ENCODE measurements around the gene ST6GAL1. TPM values are rescaled to one million over a fixed set of nuclear protein-coding genes. Genes with fewer than 3 reads are reported as not detected.

The ST6GAL1 gene
- total RNA-seq, 4 donors from 2014 or later = 11.1 to 29.8 (median 18.6) TPM

DNA sequence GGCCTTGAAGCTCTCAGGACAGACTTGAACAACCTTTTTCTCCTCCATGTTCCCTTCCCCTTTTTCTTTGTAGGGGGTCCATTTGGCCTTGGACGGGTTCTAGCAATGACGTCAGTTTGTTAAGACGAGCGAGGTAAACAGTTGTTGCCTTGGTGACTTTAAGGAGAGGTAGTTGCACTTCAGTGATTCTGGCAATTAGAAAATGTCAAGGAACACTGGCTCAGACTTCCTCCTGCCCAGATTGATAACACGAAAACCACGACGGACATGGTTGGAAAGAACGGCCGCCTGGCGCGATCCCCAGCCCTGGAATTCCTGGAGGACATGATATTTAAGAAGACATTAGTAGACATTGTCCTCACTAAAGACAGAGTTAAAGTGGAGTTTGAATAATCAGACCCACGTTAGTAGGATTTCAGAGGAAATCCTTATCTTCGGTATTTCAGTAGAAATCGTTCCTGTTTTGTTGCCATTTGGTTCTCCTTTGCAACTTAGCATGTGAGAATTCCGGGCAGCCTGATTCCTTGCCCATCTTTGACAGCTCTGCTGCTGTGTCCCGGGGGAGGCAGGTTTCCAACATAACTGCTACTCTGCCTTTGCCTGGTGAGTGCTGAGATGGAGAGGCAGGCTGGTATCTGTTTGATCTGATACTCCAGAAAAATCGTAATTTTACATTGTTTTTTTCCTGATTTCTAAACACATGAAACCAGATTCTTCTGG is 87.3 kb downstream of the ST6GAL1 start:
- Histone ChIP-seq H3K4me1 (peaks cover 0 to 26% of the 10 kb centered on the region in 2 donors), H3K4me3 (no peak overlapping the region), H3K27ac (peak overlapping the region in 1 of 4 donors; percentile 11), H3K27me3 (no peaks in the 10 kb centered on the region), H3K36me3 (no peaks in the 10 kb centered on the region), H3K9me3 (no peaks in the 10 kb centered on the region)
- intact Hi-C loops (cut with DNase I; ENCODE audit: low total_unique reads) (no loop called here), in situ Hi-C loops (cut with MboI; ENCODE audit: low sequenced_read_pairs in 4 of 4) (no loop called here)
- TF ChIP-seq, protein P1, sequence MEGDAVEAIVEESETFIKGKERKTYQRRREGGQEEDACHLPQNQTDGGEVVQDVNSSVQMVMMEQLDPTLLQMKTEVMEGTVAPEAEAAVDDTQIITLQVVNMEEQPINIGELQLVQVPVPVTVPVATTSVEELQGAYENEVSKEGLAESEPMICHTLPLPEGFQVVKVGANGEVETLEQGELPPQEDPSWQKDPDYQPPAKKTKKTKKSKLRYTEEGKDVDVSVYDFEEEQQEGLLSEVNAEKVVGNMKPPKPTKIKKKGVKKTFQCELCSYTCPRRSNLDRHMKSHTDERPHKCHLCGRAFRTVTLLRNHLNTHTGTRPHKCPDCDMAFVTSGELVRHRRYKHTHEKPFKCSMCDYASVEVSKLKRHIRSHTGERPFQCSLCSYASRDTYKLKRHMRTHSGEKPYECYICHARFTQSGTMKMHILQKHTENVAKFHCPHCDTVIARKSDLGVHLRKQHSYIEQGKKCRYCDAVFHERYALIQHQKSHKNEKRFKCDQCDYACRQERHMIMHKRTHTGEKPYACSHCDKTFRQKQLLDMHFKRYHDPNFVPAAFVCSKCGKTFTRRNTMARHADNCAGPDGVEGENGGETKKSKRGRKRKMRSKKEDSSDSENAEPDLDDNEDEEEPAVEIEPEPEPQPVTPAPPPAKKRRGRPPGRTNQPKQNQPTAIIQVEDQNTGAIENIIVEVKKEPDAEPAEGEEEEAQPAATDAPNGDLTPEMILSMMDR (IDR thresholded peaks at IDR 0.05 in 4 of 5, conservative IDR thresholded peaks at IDR 0.05 in 1 of 5) = no peak
- no peak for TF ChIP-seq POLR2A (IDR thresholded peaks at IDR 0.05)
- DNase-seq = no peak
- no peak for ATAC-seq

DNA sequence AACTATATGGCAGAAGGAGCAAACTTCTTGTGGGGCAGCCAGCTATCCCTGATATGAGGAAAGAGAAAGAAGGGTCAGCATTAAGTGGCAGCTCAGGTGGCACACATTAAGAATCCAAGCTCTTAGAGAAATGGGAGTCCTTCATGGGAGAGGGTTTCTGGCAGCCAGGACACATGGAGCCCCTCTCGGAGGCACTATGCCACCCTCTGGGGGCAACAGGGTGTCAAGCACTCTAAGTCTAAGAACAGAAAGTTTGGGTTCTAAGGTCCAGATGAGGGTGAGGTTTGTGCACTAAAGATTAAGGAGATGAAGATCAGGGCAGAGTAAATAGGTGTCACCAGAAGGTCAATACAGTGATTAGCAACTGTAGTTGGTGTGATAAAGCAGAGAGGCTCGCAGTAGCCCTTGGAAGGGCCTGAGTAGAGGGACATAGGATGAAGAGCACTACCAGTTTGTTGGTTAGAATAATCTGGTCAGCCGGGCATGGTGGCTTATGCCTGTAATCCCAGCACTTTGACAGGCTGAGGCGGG is 89.3 kb downstream of the ST6GAL1 start:
- Histone ChIP-seq H3K9me3 (no peaks in the 10 kb centered on the region), H3K4me1 (peaks cover 0 to 9% of the 10 kb centered on the region in 2 donors), H3K4me3 (no peak overlapping the region), H3K36me3 (no peaks in the 10 kb centered on the region), H3K27ac (no peak overlapping the region), H3K27me3 (no peaks in the 10 kb centered on the region)
- ATAC-seq (no peak), DNase-seq (no peak)
- intact Hi-C loops (cut with DNase I; ENCODE audit: low total_unique reads) = no loop called here
- TF ChIP-seq POLR2A (IDR thresholded peaks at IDR 0.05) = no peak
- TF ChIP-seq, protein P1 (IDR thresholded peaks at IDR 0.05 in 4 of 5, conservative IDR thresholded peaks at IDR 0.05 in 1 of 5) = no peak
- in situ Hi-C loops (cut with MboI; ENCODE audit: low sequenced_read_pairs in 4 of 4) = no loop called here

DNA sequence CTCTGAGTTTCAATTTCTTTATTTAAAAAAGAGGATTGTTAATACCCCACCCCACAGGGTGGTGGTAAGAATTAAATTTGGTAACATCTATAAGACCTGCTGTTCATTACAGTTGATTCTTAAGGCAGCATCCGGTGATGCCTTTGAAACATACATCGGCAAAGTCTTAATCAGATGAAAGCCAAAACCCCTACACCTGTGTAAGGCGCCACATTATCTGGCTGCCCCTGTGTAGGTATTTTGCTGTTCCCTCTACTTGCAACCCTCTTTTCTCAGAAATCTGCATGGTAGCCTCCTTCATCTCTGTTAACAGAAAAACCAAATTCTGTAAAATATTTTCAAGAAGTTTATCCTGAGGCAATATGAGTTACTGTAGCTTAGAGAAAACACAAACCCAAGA is 90.0 kb downstream of the ST6GAL1 start:
- in situ Hi-C loops (cut with MboI; ENCODE audit: low sequenced_read_pairs in 4 of 4) = no loop called here
- no peak for ATAC-seq
- intact Hi-C loops (cut with DNase I; ENCODE audit: low total_unique reads) = no loop called here
- H3K27ac ChIP-seq = no peak overlapping the region
- H3K27me3 ChIP-seq = no peaks in the 10 kb centered on the region
- H3K36me3 ChIP-seq = no peaks in the 10 kb centered on the region
- H3K4me1 ChIP-seq = peaks cover 0 to 9% of the 10 kb centered on the region in 2 donors
- no peaks in the 10 kb centered on the region for H3K9me3 ChIP-seq
- no peak for TF ChIP-seq POLR2A (IDR thresholded peaks at IDR 0.05)
- TF ChIP-seq, protein P1 (IDR thresholded peaks at IDR 0.05 in 4 of 5, conservative IDR thresholded peaks at IDR 0.05 in 1 of 5) = no peak
- no peak for DNase-seq
- H3K4me3 ChIP-seq = no peak overlapping the region

DNA sequence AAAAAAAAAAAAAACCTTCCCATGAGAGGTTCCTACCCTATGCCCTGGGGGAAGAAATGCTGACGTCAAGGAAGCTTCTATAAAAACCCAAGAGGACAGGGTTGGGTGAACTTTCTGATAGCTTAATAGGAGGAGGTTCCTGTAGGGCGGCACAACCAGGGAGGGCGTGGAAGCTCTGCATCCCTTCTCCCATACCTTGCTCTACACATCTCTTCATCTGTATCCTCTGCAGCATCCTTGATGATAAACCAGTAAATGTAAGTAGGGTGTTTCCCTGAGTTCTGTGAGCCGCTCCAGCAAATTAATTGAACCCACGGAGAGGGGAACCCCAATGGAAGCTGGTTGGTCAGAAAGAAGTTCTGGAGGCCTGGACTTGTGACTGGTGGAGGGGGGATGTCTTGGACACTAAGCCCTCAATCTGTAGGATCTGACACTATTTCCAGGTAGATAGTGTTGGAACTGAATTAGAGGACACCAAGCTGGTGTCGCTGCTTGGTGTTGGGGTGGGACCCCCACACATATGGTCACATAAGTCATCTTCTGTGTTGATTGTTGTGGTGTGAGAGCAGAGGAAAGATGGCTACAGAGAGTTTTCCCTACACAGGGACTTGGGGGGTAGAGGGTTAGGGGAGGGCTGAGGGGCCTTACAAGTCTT is 91.5 kb downstream of the ST6GAL1 start:
- ATAC-seq = no peak
- in situ Hi-C loops (cut with MboI; ENCODE audit: low sequenced_read_pairs in 4 of 4) = no loop called here

More for the DNA sequence above, 91.5 kb downstream of the ST6GAL1 start:
- no peaks in the 10 kb centered on the region for H3K9me3 ChIP-seq
- no peak overlapping the region for H3K4me3 ChIP-seq
- DNase-seq = no peak
- H3K36me3 ChIP-seq = no peaks in the 10 kb centered on the region
- no peak overlapping the region for H3K27ac ChIP-seq
- intact Hi-C loops (cut with DNase I; ENCODE audit: low total_unique reads) = no loop called here
- TF ChIP-seq, protein P1 (IDR thresholded peaks at IDR 0.05 in 4 of 5, conservative IDR thresholded peaks at IDR 0.05 in 1 of 5) = no peak
- TF ChIP-seq POLR2A (IDR thresholded peaks at IDR 0.05) = no peak
- no peaks in the 10 kb centered on the region for H3K27me3 ChIP-seq
- peaks cover 0 to 9% of the 10 kb centered on the region in 2 donors for H3K4me1 ChIP-seq

Data from gastrocnemius medialis (tissue), 4 donors.